HepG2 (cell line): ENCODE measurements around the gene ADM5. TPM values are rescaled to one million over a fixed set of nuclear protein-coding genes. Genes with fewer than 3 reads are reported as not detected.

ENCODE experiments used
- CBX2 ChIP-seq, 2 experiments: fragments of 200-600 bp in 1 of 2; sonication (generic); formaldehyde crosslinking in 1 of 2; IDR thresholded peaks; 2 replicates each; pipeline versions ENCODE4 v1.7.0 to v1.8.1; 2018 to 2022; ENCODE audit warnings: low read depth in 2 of 2, low read length in 1 of 2, mild to moderate bottlenecking in 1 of 2, missing genetic modification reagents in 1 of 2
- DMTF1 ChIP-seq: sonication (generic); formaldehyde crosslinking; IDR thresholded peaks from 2 replicates; pipeline ENCODE4 v1.4.0; 2020; ENCODE audit warnings: mild to moderate bottlenecking, missing genetic modification reagents
- JARID2 ChIP-seq: sonication (generic); formaldehyde crosslinking; IDR thresholded peaks from 2 replicates; pipeline ENCODE4 v1.8.1; 2023; ENCODE audit warnings: missing genetic modification reagents, inconsistent platforms; ENCODE audit not compliant: insufficient replicate concordance
- KMT2B ChIP-seq: IDR thresholded peaks from 2 replicates; pipeline ENCODE4 v1.6.1; 2016; ENCODE audit warnings: missing genetic modification reagents, missing compliant biosample characterization
- MIXL1 ChIP-seq: IDR thresholded peaks from 2 replicates; pipeline ENCODE4 v1.6.1; 2016
- NFRKB ChIP-seq: fragments of 450-650 bp; IDR thresholded peaks from 2 replicates; pipeline ENCODE4 v1.6.1; 2017
- NKX3-1 ChIP-seq: sonication (generic); formaldehyde crosslinking; IDR thresholded peaks from 2 replicates; pipeline ENCODE4 v1.5.0; 2020; ENCODE audit warnings: missing genetic modification reagents
- RORA ChIP-seq: sonication (generic); formaldehyde crosslinking; IDR thresholded peaks from 2 replicates; pipeline ENCODE4 v1.5.0; 2020; ENCODE audit warnings: mild to moderate bottlenecking, missing genetic modification reagents, moderate library complexity
- SSRP1 ChIP-seq: IDR thresholded peaks from 2 replicates; pipeline ENCODE4 v1.6.1; 2016; ENCODE audit warnings: control low read depth
- STAT5B ChIP-seq: sonication (generic); formaldehyde crosslinking; IDR thresholded peaks from 2 replicates; pipeline ENCODE4 v1.4.0; 2020; ENCODE audit warnings: missing genetic modification reagents
- TAF15 ChIP-seq: fragments of 200-400 bp; formaldehyde crosslinking; IDR thresholded peaks from one replicate; pipeline ENCODE4 v1.6.1; 2018; ENCODE audit warnings: mild to moderate bottlenecking, low read depth, low read length; ENCODE audit not compliant: poor library complexity, severe bottlenecking
- ZFYVE20 ChIP-seq: sonication (generic); formaldehyde crosslinking; IDR thresholded peaks from 2 replicates; pipeline ENCODE4 v1.8.0; 2023; ENCODE audit warnings: low read depth, mild to moderate bottlenecking, moderate library complexity, missing genetic modification reagents, borderline replicate concordance
- ZKSCAN8 ChIP-seq: IDR thresholded peaks from 2 replicates; pipeline ENCODE4 v1.6.1; 2016; ENCODE audit warnings: borderline replicate concordance, missing genetic modification reagents, missing compliant biosample characterization
- ZNF296 ChIP-seq: sonication (generic); formaldehyde crosslinking; conservative IDR thresholded peaks from 2 replicates; pipeline ENCODE4 v1.5.0; 2020; ENCODE audit warnings: mild to moderate bottlenecking, missing genetic modification reagents
- ZNF331 ChIP-seq: sonication (generic); formaldehyde crosslinking; IDR thresholded peaks from 2 replicates; pipeline ENCODE4 v1.4.0; 2020; ENCODE audit warnings: missing genetic modification reagents
- ZNF556 ChIP-seq: sonication (generic); formaldehyde crosslinking; IDR thresholded peaks from 2 replicates; pipeline ENCODE4 v1.4.0; 2020; ENCODE audit warnings: mild to moderate bottlenecking, missing genetic modification reagents, borderline replicate concordance
- ZNF839 ChIP-seq: sonication (generic); formaldehyde crosslinking; IDR thresholded peaks from 2 replicates; pipeline ENCODE4 v1.4.0; 2020; ENCODE audit warnings: missing genetic modification reagents, mild to moderate bottlenecking, borderline replicate concordance
- polyA plus RNA-seq, 8 experiments: library from polyadenylated mRNA; depleted of rRNA in 3 of 8; stranded (reverse) in 7 of 8; unstranded in 1 of 8; fragments of >200 nt; fragmentation: Illumina TruSeq in 4 of 8; extraction: Trizol in 4 of 8; gene quantifications; 2 replicates each; pipeline versions ENCODE4 v1.2.1 to v1.2.3, GENCODE V29; 2011 to 2016; ENCODE audit warnings: low read depth in 4 of 8, missing spikeins in 1 of 8, mixed read lengths in 1 of 8; ENCODE audit not compliant: insufficient read depth in 1 of 8
- total RNA-seq, 5 experiments: library from RNA; depleted of rRNA; stranded (reverse); fragments of >200 nt; fragmentation: Illumina TruSeq; extraction: Trizol; gene quantifications; 2 replicates each; pipeline ENCODE4 v1.2.3, GENCODE V29; 2016; ENCODE audit warnings: low read depth in 1 of 5
- TF ChIP-seq, protein P1 (sequence below): IDR thresholded peaks from 2 replicates; pipeline ENCODE4 v1.6.1; 2016; ENCODE audit warnings: low read depth, missing genetic modification reagents, missing compliant biosample characterization
- TF ChIP-seq, protein P2 (sequence below): sonication (generic); formaldehyde crosslinking; IDR thresholded peaks from 2 replicates; pipeline ENCODE4 v1.4.0; 2020; ENCODE audit warnings: mild to moderate bottlenecking, missing genetic modification reagents, borderline replicate concordance

ADM5 gene
- total and polyA plus RNA-seq, 2 of the 13 experiments (the other 11 are each of a cell fraction or from before 2014, with no cell fraction given) = 2.7 to 4.1 TPM

- TF ChIP-seq, protein P1, sequence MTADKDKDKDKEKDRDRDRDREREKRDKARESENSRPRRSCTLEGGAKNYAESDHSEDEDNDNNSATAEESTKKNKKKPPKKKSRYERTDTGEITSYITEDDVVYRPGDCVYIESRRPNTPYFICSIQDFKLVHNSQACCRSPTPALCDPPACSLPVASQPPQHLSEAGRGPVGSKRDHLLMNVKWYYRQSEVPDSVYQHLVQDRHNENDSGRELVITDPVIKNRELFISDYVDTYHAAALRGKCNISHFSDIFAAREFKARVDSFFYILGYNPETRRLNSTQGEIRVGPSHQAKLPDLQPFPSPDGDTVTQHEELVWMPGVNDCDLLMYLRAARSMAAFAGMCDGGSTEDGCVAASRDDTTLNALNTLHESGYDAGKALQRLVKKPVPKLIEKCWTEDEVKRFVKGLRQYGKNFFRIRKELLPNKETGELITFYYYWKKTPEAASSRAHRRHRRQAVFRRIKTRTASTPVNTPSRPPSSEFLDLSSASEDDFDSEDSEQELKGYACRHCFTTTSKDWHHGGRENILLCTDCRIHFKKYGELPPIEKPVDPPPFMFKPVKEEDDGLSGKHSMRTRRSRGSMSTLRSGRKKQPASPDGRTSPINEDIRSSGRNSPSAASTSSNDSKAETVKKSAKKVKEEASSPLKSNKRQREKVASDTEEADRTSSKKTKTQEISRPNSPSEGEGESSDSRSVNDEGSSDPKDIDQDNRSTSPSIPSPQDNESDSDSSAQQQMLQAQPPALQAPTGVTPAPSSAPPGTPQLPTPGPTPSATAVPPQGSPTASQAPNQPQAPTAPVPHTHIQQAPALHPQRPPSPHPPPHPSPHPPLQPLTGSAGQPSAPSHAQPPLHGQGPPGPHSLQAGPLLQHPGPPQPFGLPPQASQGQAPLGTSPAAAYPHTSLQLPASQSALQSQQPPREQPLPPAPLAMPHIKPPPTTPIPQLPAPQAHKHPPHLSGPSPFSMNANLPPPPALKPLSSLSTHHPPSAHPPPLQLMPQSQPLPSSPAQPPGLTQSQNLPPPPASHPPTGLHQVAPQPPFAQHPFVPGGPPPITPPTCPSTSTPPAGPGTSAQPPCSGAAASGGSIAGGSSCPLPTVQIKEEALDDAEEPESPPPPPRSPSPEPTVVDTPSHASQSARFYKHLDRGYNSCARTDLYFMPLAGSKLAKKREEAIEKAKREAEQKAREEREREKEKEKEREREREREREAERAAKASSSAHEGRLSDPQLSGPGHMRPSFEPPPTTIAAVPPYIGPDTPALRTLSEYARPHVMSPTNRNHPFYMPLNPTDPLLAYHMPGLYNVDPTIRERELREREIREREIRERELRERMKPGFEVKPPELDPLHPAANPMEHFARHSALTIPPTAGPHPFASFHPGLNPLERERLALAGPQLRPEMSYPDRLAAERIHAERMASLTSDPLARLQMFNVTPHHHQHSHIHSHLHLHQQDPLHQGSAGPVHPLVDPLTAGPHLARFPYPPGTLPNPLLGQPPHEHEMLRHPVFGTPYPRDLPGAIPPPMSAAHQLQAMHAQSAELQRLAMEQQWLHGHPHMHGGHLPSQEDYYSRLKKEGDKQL (CRISPR knock-in tag) = no peak
- TF ChIP-seq, protein P2, sequence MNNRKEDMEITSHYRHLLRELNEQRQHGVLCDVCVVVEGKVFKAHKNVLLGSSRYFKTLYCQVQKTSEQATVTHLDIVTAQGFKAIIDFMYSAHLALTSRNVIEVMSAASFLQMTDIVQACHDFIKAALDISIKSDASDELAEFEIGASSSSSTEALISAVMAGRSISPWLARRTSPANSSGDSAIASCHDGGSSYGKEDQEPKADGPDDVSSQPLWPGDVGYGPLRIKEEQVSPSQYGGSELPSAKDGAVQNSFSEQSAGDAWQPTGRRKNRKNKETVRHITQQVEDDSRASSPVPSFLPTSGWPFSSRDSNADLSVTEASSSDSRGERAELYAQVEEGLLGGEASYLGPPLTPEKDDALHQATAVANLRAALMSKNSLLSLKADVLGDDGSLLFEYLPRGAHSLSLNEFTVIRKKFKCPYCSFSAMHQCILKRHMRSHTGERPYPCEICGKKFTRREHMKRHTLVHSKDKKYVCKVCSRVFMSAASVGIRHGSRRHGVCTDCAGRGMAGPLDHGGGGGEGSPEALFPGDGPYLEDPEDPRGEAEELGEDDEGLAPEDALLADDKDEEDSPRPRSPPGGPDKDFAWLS (CRISPR knock-in tag) = no peak
- TF ChIP-seq ZNF296 (no peak), SSRP1 (CRISPR knock-in tag) (peak; percentile 90; the same call in 1 of the 2 replicates), RORA (no peak), ZNF556 (peak; percentile 77), KMT2B (CRISPR knock-in tag) (peak; percentile 67; the same call in 1 of the 2 replicates), ZKSCAN8 (CRISPR knock-in tag) (peak; percentile 63; the same call in 1 of the 2 replicates), CBX2 (IDR thresholded peaks at IDR 0.05; ENCODE audit: low read depth, low read length) (no peak), CBX2 (CRISPR knock-in tag; IDR thresholded peaks at IDR 0.05; ENCODE audit: low read depth) (no peak), ZNF839 (CRISPR knock-in tag) (no peak), MIXL1 (peak; percentile 63), NFRKB (no peak), JARID2 (CRISPR knock-in tag) (peak; percentile 69), ZFYVE20 (CRISPR knock-in tag) (no peak), ZNF331 (CRISPR knock-in tag) (peak; percentile 77), STAT5B (CRISPR knock-in tag) (no peak), TAF15 (no peak), NKX3-1 (no peak), DMTF1 (CRISPR knock-in tag) (no peak)
Measured at GRCh38 chr19:49672131-49672919, 17.1 kb upstream of the ADM5 start (continued).
